BE2C (cell line): Measurements from ENCODE around the gene RNF223.

ENCODE experiments used
- DNase-seq: peaks from one replicate; pipeline ENCODE4 v3.0.0-alpha.2; 2020
- H3K27me3 ChIP-seq: fragments of 250-450 bp; sonication (Bioruptor Pico); 2 replicates; pipeline ENCODE4 v1.5.1; 2020; ENCODE audit warnings: mild to moderate bottlenecking
- H3K36me3 ChIP-seq: fragments of 250-450 bp; sonication (Bioruptor Pico); 2 replicates; pipeline ENCODE4 v1.5.1; 2020; ENCODE audit warnings: mild to moderate bottlenecking
- H3K4me1 ChIP-seq: fragments of 250-450 bp; sonication (Bioruptor Pico); 2 replicates; pipeline ENCODE4 v1.5.1; 2020
- H3K4me3 ChIP-seq: 2 replicates; pipeline ENCODE4 v1.5.1; 2011; ENCODE audit warnings: low read depth, low read length
- H3K9me3 ChIP-seq: fragments of 250-450 bp; sonication (Bioruptor Pico); 2 replicates; pipeline ENCODE4 v1.5.1; 2020
- CTCF ChIP-seq: IDR thresholded peaks from 2 replicates; pipeline ENCODE4 v1.5.1; 2012; ENCODE audit warnings: mild to moderate bottlenecking, low read depth, low read length

The RNF223 gene

GRCh38 chr1:1120096-1120495 is 46.0 kb upstream of the RNF223 start:
- no peaks in the 10 kb centered on the region; the same call in 1 of the 2 replicates for H3K4me1 ChIP-seq
- H3K27me3 ChIP-seq: peaks cover 37% of the 10 kb centered on the region
- TF ChIP-seq CTCF: no peak
- no peak for DNase-seq
- no peaks in the 10 kb centered on the region for H3K9me3 ChIP-seq
- no peak overlapping the region for H3K4me3 ChIP-seq
- H3K36me3 ChIP-seq: no peaks in the 10 kb centered on the region

- TF ChIP-seq CTCF: no peak
- no peak overlapping the region for H3K4me3 ChIP-seq
- no peaks in the 10 kb centered on the region; the same call in 1 of the 2 replicates for H3K4me1 ChIP-seq
- peaks cover 37% of the 10 kb centered on the region for H3K27me3 ChIP-seq
- no peaks in the 10 kb centered on the region for H3K36me3 ChIP-seq
- H3K9me3 ChIP-seq: no peaks in the 10 kb centered on the region
- DNase-seq: no peak
These were observed 45.3 kb upstream of the RNF223 start for GRCh38 chr1:1119272-1119890.

- no peaks in the 10 kb centered on the region for H3K9me3 ChIP-seq
- no peak for DNase-seq
- no peak overlapping the region for H3K4me3 ChIP-seq
- H3K36me3 ChIP-seq: no peaks in the 10 kb centered on the region
- no peak for TF ChIP-seq CTCF
- H3K4me1 ChIP-seq: no peaks in the 10 kb centered on the region; the same call in 1 of the 2 replicates
- peaks cover 37% of the 10 kb centered on the region for H3K27me3 ChIP-seq
These were observed 44.7 kb upstream of the RNF223 start for GRCh38 chr1:1118876-1119220.

GRCh38 chr1:1118011-1118875 is 44.1 kb upstream of the RNF223 start:
- H3K4me1 ChIP-seq: no peaks in the 10 kb centered on the region; the same call in 1 of the 2 replicates
- no peaks in the 10 kb centered on the region for H3K9me3 ChIP-seq
- H3K27me3 ChIP-seq: peaks cover 37% of the 10 kb centered on the region
- no peak for TF ChIP-seq CTCF
- H3K36me3 ChIP-seq: no peaks in the 10 kb centered on the region; the same call in 1 of the 2 replicates
- no peak for DNase-seq
- no peak overlapping the region for H3K4me3 ChIP-seq

GRCh38 chr1:1117469-1117831 is 43.3 kb upstream of the RNF223 start:
- TF ChIP-seq CTCF: no peak
- Histone ChIP-seq H3K27me3 (peaks cover 37% of the 10 kb centered on the region), H3K4me3 (no peak overlapping the region), H3K9me3 (no peaks in the 10 kb centered on the region), H3K4me1 (no peaks in the 10 kb centered on the region; the same call in 1 of the 2 replicates), H3K36me3 (no peaks in the 10 kb centered on the region; the same call in 1 of the 2 replicates)
- DNase-seq: no peak
